AG09319 (cell line): ENCODE measurements around the gene FAM136A.
"Not testable (repeated sequence)": the region's sequence is repeated elsewhere in the genome, so short reads cannot be mapped to it uniquely, and the experiment has no call there.

ENCODE experiments used
- DNase-seq: peaks from one replicate; pipeline ENCODE4 v3.0.0-alpha.2; 2010; ENCODE audit warnings: low read depth; ENCODE audit errors: extremely low read depth
- TF ChIP-seq, protein P1 (sequence below): IDR thresholded peaks from 2 replicates; pipeline ENCODE4 v1.5.1; 2011; ENCODE audit warnings: low read depth, mild to moderate bottlenecking, inconsistent platforms, low read length, moderate library complexity

The FAM136A gene

DNA sequence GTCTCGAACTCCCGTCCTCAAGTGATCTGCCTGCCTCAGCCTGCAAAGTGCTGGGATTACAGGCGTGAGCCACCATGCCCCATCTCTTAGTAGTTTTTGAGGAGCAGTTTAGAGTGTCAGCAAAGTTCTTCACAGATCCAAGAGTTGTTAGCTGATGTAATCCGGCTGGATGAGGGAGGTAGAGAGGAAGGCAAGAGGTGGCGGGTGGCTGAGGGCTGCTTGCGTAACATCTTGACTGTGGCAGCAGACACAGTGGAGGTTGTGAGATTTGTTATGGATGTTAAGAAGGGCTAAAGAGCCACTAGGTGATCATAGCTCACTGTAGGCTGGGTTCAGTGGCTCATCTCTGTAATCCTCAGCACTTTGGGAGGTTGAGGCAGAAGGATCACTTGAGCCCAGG is 19.5 kb upstream of the FAM136A start:
- no peak for DNase-seq
- TF ChIP-seq, protein P1, sequence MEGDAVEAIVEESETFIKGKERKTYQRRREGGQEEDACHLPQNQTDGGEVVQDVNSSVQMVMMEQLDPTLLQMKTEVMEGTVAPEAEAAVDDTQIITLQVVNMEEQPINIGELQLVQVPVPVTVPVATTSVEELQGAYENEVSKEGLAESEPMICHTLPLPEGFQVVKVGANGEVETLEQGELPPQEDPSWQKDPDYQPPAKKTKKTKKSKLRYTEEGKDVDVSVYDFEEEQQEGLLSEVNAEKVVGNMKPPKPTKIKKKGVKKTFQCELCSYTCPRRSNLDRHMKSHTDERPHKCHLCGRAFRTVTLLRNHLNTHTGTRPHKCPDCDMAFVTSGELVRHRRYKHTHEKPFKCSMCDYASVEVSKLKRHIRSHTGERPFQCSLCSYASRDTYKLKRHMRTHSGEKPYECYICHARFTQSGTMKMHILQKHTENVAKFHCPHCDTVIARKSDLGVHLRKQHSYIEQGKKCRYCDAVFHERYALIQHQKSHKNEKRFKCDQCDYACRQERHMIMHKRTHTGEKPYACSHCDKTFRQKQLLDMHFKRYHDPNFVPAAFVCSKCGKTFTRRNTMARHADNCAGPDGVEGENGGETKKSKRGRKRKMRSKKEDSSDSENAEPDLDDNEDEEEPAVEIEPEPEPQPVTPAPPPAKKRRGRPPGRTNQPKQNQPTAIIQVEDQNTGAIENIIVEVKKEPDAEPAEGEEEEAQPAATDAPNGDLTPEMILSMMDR = no peak

DNA sequence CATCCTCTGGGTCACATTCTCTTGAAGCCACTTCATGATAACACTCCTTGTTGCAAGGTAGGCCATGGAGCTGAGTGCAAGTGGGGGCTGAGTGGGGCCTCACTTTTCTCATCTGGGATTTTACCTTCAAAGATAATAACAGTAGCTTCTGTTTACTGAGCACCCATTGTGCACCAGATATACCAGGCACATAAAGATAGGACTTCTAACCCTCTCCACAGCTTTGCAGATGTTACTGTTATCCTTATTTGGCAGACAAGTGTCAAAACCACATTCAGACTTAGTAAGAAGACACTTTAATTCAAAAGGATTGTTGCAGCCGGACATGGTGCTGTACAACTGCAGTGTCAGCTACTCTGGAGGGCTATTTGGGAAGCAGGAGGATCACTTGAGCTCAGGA is 12.8 kb upstream of the FAM136A start:
- TF ChIP-seq, protein P1 = no peak
- DNase-seq = no peak

DNA sequence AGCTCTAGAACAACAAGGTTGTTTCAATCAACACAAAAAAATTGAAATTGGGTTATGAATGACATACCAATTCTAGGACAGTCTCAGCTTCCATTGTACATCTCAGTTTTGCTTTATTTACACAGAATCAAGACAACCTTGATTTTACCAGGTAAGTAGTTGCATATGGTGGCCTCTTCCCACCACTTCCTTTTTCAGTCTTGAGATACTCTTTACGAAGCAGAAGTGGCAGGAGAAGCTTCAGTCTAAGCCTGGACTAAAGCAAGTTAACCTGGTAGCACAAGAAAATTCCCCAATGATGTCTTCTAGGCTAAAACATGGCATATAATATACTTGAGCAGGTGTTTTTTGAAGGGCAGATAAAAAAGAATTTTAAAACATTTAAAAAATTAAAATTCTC is 10.7 kb upstream of the FAM136A start:
- TF ChIP-seq, protein P1 = no peak
- DNase-seq = no peak

DNA sequence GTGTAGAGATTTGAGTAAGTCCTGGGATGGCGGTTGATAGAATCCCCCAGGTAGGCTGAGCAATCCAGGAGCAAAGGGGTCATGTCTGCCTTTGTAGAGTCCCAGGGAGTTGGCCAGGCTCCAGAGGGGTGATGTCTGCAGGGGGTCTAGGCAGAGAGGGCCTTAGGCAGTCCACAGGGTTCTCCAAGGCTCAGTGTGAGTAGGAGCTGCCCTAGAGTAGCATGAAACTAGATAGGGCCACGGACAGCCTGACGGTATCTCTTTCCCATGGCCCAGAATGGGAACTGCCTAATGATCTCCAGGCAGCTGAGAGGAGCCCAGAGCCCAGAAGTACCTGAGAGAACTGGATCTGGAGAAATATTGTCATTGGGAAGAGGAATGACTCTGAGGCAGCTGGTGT is 9.0 kb upstream of the FAM136A start:
- DNase-seq = no peak
- TF ChIP-seq, protein P1 = no peak

DNA sequence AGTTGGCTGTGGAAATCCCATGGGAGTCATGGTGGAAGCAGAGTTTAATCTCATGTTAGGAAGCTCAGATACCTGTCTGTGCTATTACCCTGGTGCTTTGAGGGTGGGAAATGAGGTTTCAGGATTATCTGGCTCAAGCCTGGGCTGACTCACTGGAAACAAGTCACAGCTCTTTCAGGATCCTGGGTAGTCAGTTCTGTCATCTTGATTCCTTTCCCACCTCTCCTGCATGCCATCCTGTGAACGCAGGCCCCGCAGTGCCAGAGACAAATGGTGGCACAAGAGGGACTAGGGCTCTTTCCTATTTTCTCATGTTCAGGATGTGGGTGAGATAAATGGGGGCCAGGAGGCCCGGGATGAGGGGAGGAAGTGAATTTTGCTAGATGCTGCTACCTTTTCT is 3.7 kb upstream of the FAM136A start:
- DNase-seq = no peak
- TF ChIP-seq, protein P1 = no peak

DNA sequence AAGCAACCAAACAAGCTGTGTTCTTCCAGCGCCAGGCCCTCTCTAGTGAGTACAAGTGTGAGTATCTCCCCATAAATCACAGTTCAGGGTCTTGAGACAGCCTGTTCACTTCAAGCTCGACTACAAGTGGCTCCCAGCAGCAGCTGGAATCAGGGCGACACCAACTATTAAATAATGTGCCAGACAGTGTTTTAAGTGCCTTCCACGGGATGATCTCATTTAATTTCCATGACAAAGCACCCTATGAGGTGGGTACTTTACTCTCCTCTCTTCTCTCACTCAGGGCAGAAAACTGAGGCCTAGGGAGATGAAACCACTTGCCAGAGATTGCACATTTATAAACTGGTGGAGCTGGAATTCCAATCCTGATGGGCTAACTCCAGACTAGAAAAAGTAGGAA is 2.6 kb upstream of the FAM136A start:
- DNase-seq = no peak
- TF ChIP-seq, protein P1 = no peak

DNA sequence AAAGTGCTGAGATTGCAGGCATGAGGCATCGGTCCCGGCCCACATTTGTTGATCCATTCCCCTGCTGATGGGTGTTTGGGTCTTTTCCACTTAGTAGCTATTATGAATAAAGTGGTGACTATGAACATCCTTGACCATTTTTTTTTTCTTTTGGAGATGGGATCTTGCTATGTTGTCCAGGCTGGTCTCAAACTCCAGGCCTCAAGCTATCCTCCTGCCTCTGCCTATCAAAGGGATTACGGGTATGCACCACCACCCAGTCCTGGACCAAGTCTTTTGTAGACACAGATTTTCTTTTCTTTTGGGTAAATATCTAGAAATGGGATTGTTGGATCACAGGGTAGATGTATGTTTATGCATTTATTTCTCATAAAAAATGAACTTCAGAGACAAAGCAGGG is 1.3 kb upstream of the FAM136A start:
- TF ChIP-seq, protein P1 = no peak
- no peak for DNase-seq

DNA sequence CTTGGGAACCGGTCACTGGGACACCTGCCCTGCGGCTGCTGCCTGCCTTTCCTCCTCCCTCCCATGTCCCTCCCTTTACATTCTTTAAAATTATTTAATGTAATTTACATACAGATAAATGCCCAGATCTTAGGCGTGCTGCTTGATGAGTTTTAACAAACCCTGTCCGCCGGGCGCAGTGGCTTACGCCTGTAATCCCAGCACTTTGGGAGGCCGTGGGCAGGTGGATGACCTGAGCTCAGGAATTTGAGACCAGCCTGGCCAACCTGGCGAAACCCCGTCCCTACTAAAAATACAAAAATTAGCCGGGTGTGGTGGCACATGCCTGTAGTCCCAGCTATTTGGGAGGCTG is 304 bp upstream of the FAM136A start:
- not testable (repeated sequence) for DNase-seq
